GM12801 (cell line): ENCODE results near the gene HEPH.

Source experiments
- TF ChIP-seq, protein P1 (sequence below): IDR thresholded peaks from one replicate; pipeline ENCODE4 v1.5.1; 2011; ENCODE audit warnings: control low read depth; ENCODE audit not compliant: insufficient read length; ENCODE audit errors: extremely low read depth

Gene HEPH, protein sequence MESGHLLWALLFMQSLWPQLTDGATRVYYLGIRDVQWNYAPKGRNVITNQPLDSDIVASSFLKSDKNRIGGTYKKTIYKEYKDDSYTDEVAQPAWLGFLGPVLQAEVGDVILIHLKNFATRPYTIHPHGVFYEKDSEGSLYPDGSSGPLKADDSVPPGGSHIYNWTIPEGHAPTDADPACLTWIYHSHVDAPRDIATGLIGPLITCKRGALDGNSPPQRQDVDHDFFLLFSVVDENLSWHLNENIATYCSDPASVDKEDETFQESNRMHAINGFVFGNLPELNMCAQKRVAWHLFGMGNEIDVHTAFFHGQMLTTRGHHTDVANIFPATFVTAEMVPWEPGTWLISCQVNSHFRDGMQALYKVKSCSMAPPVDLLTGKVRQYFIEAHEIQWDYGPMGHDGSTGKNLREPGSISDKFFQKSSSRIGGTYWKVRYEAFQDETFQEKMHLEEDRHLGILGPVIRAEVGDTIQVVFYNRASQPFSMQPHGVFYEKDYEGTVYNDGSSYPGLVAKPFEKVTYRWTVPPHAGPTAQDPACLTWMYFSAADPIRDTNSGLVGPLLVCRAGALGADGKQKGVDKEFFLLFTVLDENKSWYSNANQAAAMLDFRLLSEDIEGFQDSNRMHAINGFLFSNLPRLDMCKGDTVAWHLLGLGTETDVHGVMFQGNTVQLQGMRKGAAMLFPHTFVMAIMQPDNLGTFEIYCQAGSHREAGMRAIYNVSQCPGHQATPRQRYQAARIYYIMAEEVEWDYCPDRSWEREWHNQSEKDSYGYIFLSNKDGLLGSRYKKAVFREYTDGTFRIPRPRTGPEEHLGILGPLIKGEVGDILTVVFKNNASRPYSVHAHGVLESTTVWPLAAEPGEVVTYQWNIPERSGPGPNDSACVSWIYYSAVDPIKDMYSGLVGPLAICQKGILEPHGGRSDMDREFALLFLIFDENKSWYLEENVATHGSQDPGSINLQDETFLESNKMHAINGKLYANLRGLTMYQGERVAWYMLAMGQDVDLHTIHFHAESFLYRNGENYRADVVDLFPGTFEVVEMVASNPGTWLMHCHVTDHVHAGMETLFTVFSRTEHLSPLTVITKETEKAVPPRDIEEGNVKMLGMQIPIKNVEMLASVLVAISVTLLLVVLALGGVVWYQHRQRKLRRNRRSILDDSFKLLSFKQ

DNA sequence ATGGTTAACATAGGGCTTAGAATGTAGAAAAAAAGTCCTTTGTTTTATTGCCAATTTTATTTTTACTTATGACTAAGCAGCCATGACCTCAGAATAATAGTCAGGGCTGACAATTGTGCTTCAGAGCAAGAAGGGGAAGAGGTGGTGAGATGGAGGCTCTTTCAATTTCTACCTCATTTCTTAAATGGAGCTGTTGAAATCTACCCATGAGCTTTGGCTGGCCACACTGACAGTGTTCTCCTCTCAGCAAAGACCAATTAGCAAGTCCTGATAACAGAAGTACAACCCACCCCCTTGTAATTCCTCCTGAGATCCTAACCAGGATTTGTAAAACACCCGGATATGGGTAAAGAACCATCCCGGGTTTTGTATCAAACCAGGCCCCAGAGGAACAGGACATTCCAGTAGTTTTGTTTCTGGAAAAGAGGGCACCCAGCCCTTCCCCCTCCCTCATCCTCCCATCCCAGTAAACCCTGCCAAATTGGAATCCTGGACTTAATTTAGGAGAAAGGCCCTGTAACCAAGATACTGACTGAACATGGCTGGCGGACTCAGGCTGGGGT, at the start of gene HEPH:
HEPH (plus strand) TSS at position 399 of the 563 bp plus-strand sequence. CDS start 6,324 bp downstream, outside the sequence.
- TF ChIP-seq, protein P1, sequence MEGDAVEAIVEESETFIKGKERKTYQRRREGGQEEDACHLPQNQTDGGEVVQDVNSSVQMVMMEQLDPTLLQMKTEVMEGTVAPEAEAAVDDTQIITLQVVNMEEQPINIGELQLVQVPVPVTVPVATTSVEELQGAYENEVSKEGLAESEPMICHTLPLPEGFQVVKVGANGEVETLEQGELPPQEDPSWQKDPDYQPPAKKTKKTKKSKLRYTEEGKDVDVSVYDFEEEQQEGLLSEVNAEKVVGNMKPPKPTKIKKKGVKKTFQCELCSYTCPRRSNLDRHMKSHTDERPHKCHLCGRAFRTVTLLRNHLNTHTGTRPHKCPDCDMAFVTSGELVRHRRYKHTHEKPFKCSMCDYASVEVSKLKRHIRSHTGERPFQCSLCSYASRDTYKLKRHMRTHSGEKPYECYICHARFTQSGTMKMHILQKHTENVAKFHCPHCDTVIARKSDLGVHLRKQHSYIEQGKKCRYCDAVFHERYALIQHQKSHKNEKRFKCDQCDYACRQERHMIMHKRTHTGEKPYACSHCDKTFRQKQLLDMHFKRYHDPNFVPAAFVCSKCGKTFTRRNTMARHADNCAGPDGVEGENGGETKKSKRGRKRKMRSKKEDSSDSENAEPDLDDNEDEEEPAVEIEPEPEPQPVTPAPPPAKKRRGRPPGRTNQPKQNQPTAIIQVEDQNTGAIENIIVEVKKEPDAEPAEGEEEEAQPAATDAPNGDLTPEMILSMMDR, result no peak

DNA sequence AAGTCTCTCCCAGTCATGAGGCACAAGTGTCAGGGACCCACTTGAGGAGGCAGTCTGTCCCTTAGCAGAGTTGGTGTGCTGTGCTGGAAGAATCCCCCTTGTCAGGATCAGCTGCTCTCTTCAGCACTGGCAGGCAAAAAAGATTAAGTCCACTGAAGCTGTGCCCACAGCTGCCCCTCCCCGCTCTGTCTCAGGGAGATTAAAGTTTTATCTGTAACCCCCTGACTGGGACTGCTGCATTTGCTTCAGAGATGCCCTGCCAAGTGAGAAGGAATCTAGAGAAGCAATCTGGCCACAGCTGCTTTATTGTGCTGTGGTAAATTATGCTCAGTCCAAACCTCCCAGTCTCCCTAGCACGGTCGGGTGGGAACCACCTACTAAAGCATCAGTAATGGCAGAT, 37.4 kb upstream of the HEPH start:
- TF ChIP-seq, protein P1, result no peak

DNA sequence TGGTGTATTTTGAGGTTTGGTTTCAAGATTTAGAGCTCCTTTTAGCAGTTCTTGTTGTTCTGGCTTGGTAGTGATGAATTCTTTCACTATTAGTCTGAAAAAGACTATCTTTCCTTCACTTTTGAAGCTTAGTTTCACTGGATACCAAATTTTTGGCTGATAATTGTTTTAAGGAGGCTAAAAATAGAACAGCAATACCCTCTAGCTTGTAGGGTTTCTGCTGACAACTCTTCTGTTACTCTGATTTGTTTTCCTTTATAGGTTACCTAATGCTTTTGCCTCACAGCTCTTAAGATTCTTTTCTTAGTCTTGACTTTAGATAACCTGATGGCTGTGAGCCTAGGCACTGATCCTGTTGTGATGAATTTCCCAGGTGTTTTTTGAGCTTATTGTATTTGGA, 33.6 kb upstream of the HEPH start:
- TF ChIP-seq, protein P1, result no peak

DNA sequence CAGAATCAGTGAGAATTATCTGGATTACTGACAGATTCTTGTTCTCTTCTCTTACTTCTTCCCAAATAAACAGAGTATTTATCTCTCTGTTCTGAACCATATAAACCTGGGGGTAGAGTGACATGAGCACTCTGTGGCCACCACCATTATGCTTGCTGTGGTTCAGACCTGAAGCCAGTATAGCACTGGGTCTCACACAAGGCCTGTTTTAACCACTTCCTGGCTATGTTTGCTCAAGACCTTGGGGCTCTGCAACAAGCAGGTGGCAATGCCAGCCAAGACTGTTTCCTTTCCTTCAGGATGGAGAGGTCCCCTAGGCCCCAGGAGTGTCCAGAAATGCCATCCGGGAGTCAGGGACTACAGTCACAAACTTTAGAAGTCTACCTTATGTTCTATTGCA, 21.7 kb upstream of the HEPH start:
- TF ChIP-seq, protein P1, result no peak

DNA sequence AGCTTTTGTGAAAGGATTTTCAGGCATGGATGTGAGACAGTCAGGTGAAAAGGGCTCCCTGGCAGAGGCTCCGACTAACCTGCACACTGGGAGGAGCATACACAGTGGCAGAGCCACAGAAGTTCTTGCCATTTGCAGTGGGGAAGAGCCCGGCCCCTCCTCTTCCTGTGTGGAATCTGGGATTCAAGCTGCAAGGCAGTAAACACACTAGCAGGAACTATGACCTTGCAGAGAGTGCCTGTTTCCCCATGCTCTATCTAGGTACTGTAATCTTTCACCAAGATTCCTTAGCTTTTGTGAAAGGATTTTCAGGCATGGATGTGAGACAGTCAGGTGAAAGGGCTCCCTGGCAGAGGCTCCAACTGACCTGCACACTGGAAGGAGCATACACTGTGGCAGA, 19.8 kb upstream of the HEPH start:
- TF ChIP-seq, protein P1, result no peak

DNA sequence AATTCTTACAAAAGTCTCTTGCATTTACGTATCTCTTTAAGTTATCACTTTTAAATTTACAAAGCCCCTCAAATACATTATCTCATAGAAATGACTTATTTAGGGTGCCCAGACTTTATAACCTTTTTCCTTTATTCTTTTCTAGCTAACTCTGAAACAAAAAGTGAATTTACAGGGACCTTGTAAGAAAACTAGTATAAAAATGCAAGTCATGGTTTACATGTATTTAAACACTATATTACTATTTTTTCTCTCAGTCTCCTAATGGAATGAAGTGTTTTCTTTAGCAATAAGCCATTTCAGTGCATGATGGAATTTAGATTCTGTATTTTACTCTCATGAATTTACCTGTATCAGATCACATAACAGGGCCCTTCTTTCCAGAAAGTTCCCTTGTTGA, 14.5 kb upstream of the HEPH start:
- TF ChIP-seq, protein P1, result no peak
